ENCODE results near the gene PLEKHH1. TPM values are rescaled to one million over a fixed set of nuclear protein-coding genes. Genes with fewer than 3 reads are reported as not detected.

Gene PLEKHH1
- total and polyA plus RNA-seq, 2 of the 8 experiments (the other 6 are each of a cell fraction or from before 2014, with no cell fraction given): 28.3 to 33.3 TPM

DNA sequence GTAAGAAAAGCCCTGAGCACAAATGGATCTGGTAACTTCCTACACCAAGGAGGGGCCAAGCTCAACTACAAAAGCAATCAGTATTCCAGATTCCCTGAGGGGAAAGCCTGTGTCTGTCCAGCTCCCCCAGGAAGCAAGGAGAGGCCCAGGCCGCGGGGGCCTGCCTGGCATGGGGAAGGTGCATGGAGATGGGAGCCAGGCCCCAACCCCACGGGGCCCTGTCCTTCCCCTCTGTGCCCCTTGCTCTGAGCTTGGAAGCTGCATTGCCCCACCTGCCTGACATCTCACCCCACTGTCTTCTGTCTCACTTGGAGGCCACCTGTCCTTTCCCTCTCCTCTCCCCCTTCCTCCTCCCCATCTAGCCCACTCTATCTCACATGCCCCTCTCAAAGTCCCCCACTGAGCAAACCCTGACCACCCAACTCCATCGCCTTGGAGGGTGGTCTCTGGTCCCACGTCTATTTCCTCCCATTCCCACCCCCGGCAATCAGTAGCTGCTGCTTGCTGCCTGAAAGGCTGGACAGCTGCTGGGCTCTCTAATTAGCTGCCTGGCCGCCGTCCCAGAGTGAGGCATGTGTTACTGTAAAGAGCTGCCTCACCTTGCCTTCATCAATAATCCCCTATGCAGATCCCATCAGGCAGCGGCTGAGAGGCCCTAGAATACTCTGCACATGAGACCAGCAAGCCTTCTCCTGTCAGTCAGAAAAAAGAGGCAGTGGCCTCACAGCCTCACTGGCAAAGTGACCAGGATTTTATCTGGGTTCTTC, 41.2 kb upstream of the PLEKHH1 start:
- Histone ChIP-seq H3K4me1 (replicated peaks in 1 of 4; ENCODE audit: control insufficient read depth in 3 of 4, insufficient read depth in 4 of 4, low read length in 3 of 4) (peaks cover 0 to 10% (median 5%) of the 10 kb centered on the region in 4 experiments; a peak in 4 of 7 replicates), H2BK20ac (ENCODE audit: low read length) (peak overlapping the region; percentile 56), H2AFZ (ENCODE audit: low read length) (no peak overlapping the region), H3K14ac (ENCODE audit: insufficient read length) (no peak overlapping the region), H2AK5ac (ENCODE audit: low read depth, low read length) (no peak overlapping the region; the same call in 1 of the 2 replicates), H3K4me3 (ENCODE audit: extremely low read depth in 1 of 4, insufficient read depth in 2 of 4, low read depth in 3 of 4, low read length in 4 of 4) (peak overlapping the region in 2 of 4 experiments; percentile 10 to 12; a peak in 2 of 8 replicates), H3K4ac (replicated peaks; ENCODE audit: insufficient read length, low read depth, low read length) (no peak overlapping the region), H3K23me2 (ENCODE audit: low read depth, low read length) (no peaks in the 10 kb centered on the region), H2BK120ac (replicated peaks; ENCODE audit: low read depth, low read length) (no peak overlapping the region), H3K79me2 (ENCODE audit: control insufficient read depth in 1 of 2, insufficient read depth in 2 of 2, low read length in 2 of 2) (no peaks in the 10 kb centered on the region), H3K9me3 (ENCODE audit: insufficient read depth in 2 of 2, low read depth in 1 of 2, low read length in 1 of 2) (no peaks in the 10 kb centered on the region), H3K56ac (replicated peaks; ENCODE audit: insufficient read length, low read depth, low read length) (no peak overlapping the region), H3K9ac (replicated peaks in 1 of 4; ENCODE audit: extremely low read depth in 1 of 4, low read depth in 3 of 4, low read length in 3 of 4) (no peak overlapping the region), H3K4me2 (ENCODE audit: insufficient read depth in 1 of 2, low read depth in 2 of 2, low read length in 2 of 2) (peak overlapping the region in 1 of 2 experiments; percentile 35; a peak in 3 of 4 replicates), H3K36me3 (ENCODE audit: control insufficient read depth in 2 of 4, insufficient read depth in 4 of 4, low read length in 3 of 4) (no peaks in the 10 kb centered on the region), H4K5ac (ENCODE audit: insufficient read length, low read depth, low read length) (no peak overlapping the region), H4K20me1 (replicated peaks in 1 of 2; ENCODE audit: control insufficient read depth in 1 of 2, insufficient read depth in 2 of 2, low read length in 2 of 2) (no peaks in the 10 kb centered on the region), H3K27me3 (replicated peaks in 1 of 4; ENCODE audit: control insufficient read depth in 3 of 4, extremely low read depth in 1 of 4, insufficient read depth in 3 of 4, low read length in 3 of 4) (no peaks in the 10 kb centered on the region), H2BK15ac (ENCODE audit: low read length) (0 out of 2 replicates have a peak overlapping the region, but pooled peaks have one; percentile 16), H2BK5ac (ENCODE audit: low read depth, low read length) (peak overlapping the region; percentile 80; the same call in 1 of the 2 replicates), H3K23ac (ENCODE audit: insufficient read length) (no peak overlapping the region), H3K18ac (ENCODE audit: extremely low read depth, low read length) (peak overlapping the region; percentile 19; the same call in 1 of the 2 replicates), H3K27ac (ENCODE audit: low read depth, low read length) (no peak overlapping the region; the same call in 1 of the 2 replicates), H3K79me1 (ENCODE audit: low read depth, low read length) (no peaks in the 10 kb centered on the region), H4K8ac (ENCODE audit: extremely low read depth, insufficient read depth, low read length) (no peak overlapping the region), H2BK12ac (ENCODE audit: low read depth, low read length) (peak overlapping the region; percentile 50; the same call in 1 of the 2 replicates), H4K91ac (replicated peaks; ENCODE audit: insufficient read length, low read length) (peak overlapping the region; percentile 87)
- FAIRE-seq: no peak
- 80% methylated on average over 9 of the region's 9 CpGs; no CpG with 5 or more reads in 1 of the 2 experiments for WGBS, 2 experiments (ENCODE audit: extremely low coverage in 1 of 2, insufficient coverage in 1 of 2, insufficient read length in 1 of 2, insufficient replicate concordance in 2 of 2, low coverage in 1 of 2, low lambda C conversion rate in 2 of 2, missing lambda C conversion rate in 1 of 2)
- CTCF ChIA-PET (ENCODE audit: partially characterized antibody): interaction anchor here (0.7 to 5.7 kb wide), 19 partner anchors 8 to 1637 kb away, joined by 3 to 36 read pairs (median 4); no protein-coding TSS in a partner anchor
- POLR2A ChIA-PET (ENCODE audit: partially characterized antibody): interaction anchor here (0.6 to 1.4 kb wide), 3 partner anchors 17 to 50 kb away, joined by 3 to 5 read pairs (median 3); no protein-coding TSS in a partner anchor
- no peak for DNase-seq (ENCODE audit: low read depth in 1 of 2, low spot score in 2 of 2)
- TF ChIP-seq, protein P1, sequence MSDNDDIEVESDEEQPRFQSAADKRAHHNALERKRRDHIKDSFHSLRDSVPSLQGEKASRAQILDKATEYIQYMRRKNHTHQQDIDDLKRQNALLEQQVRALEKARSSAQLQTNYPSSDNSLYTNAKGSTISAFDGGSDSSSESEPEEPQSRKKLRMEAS (IDR thresholded peaks at IDR 0.05): peak; percentile 23; the same call in 1 of the 2 replicates
- no peak for TF ChIP-seq EP300 (IDR thresholded peaks at IDR 0.05; ENCODE audit: borderline replicate concordance in 1 of 2, low read depth in 2 of 2, low read length in 2 of 2)
